DMS 273 (cell line): ENCODE measurements around the gene YPEL2.
"Not testable (repeated sequence)": the region's sequence is repeated elsewhere in the genome, so short reads cannot be mapped to it uniquely, and the experiment has no call there.

ENCODE experiments used
- DNase-seq: peaks from one replicate; lab custom pipeline; 2025; ENCODE audit not compliant: unreplicated experiment; lab: John Stamatoyannopoulos, UW

YPEL2 gene

DNA sequence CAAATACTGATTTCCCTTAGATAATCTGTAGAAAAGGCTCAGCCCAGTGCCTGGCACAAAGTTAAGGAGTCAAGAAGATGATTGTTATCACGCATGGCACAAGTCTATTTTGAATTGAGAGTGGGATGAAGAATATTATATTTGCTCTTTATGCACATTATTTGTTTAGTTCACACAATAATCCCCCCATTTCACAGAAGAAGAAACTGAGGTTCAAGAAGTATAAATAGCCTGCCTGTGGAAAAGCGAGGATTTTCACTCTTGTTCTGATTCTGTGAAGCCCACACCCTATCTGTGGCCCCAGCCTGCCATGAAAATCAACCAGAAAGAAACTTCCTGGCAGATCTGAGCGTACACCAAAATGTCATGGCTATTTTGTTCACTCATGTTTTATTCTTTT is 73.0 kb downstream of the YPEL2 start:
- DNase-seq = no peak

DNA sequence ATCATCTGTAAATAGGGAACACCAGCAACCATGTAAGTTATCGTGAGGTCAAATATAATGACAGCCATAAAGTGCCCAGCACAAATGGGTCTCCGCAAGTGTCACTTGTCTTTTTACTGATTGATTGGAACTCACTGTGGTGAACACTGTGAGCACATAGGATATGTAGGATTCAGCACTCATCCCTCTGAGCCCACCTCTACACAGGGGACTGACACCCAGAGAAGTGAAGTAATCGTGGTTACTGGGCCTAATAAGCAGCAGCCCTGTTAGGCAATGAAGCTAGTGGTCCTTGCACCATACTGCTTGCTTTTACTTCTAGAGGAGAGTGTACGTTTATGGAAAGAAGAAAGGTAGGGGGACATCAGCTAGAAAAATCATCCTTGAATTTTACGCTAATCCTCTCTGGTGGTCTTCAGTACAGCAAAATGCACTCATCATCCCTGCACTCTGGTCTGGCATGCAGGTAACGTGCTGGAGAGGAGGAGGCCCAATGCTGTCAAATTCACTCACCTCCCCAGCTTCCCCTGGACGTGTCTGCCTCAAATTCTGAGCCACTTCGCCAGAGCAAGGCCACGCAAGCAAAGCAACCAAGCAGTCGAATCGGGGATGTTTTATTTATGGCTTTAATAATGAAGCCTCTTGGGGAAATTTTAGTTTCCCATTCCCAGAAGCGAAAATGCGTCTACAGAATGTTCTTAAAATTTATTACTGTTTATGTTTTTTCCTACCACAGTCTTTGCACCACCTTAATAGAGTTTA is 74.7 kb downstream of the YPEL2 start:
- peak; percentile 43 for DNase-seq

DNA sequence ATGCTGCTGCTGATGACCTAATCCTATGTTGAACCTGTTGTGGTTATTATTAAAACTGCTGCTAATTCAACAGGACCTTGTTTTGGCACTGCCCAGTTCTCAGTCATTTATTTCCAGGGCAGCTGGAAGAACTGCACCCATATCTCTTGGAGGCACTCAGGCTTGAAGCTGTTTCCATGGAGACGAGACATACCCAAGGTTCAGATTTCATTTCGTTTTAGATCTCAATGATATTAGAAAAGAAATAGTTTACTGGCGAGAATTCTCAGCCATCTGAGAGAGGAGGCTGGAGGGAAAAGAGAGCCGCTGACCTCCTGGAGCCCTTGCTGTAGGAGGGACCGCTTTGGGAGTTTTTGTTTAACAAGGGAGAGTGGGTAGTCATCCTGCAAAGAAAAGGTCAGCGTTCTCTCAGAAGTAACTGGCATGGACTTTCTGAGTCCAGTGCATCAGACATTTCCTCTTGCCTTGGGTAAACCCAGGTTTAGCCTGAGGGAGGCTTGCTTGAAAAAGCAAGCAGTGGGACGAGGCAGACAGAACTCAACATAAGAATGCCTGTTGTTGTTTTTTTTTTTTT is 75.4 kb downstream of the YPEL2 start:
- DNase-seq = peak; percentile 93

DNA sequence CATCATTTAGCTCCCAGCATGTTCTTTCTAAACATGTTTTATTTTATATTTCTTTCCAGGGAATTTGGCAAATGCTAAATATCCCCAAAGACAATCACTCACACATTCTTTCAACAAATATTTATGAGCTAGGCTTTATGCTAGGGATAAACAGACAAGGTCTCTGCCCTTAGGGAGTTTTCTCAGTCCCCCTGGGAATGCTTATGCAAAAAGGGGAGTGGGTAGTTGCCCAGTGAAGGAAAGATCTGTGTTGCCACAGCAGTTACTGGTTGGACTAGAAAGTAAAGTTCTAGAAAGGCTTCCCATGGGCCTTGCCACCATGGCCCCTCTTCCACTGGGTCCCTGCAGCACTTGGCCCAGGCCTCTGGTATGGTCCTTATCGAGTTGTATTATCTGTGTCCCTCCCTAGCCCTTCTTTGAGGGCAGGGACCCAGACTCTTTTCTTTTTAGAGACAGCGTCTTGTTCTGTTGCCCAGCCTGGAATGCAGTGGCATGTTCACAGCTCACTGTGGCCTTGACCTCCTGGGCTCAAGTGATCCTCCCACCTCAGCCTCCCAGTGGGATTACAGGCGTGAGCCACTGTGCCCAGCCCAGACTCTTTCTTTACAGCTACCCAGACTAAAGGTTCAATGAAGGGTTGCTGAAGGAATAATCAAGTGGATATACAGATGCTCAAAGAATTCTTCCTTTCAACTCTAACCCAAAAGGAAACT is 78.0 kb downstream of the YPEL2 start:
- DNase-seq = no peak

DNA sequence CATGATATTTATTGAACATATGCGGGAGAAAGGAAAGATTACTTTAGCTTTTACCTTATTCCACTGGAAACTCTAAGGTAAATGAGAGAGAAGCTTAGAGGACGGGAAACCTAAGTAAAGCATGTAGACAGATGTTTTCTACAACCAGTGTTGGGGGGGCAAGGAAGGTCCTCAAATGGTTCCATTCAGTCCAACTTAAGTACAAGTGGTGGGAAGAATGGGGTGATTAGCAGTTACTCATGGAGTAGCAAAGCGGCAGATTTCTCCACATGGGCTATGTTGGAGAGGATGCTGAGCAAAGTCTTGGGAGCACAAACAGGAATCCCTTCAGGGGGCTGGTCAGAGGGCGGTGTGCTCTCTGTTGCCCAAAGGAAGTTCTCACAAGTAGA is 78.6 kb downstream of the YPEL2 start:
- DNase-seq = no peak

DNA sequence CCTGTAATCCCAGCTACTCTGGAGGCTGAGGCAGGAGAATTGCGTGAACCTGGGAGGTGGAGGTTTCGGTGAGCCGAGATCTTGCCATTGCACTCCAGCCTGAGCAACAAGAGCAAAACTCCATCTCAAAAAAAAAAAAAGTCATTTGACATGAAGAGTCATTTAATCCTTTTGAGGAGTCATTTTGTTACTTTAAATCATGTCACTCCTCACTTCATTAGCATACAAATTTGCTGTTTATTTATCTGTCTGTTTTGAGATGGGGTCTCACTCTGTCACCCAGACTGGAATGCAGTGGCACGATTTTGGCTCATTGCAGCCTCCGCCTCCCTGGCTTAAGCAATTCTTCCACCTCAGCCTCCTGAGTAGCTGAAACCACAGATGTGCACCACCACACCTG is 81.0 kb downstream of the YPEL2 start:
- not testable (repeated sequence) for DNase-seq

DNA sequence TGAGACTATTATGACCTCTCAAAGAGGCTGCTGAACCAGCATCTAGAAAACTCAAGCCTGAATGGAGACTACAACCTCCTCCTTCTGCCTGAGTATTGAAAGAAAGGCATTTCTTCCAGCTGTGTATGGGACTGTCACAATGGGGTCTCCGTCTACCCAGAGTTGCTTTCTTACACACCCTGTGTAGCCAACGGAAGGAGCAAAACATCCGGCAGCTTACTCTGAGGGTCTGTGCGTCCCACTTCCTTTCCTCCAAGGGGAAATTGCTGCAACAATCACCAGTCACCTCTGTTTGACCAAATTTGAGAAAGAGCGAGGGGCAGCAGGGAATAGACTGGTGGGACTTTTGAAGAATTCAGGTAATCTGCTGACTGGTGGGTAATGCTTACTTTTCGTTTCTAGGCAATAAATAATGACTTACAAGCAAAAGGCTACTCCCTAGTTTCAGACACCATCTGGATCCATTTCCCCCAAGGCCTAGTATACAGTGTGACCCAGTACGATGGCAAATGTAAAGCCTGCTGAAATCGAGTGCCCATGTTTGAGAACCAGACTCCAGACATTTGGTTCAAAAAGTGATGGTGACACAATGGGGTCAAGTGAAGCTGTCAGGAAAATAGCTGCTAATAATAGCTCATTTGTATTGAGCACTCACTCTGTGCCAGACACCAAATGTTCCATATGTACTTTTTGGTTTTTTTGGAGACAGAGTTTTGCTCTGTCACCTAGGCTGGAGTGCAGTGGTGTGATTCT is 81.7 kb downstream of the YPEL2 start:
- DNase-seq = peak; percentile 37

DNA sequence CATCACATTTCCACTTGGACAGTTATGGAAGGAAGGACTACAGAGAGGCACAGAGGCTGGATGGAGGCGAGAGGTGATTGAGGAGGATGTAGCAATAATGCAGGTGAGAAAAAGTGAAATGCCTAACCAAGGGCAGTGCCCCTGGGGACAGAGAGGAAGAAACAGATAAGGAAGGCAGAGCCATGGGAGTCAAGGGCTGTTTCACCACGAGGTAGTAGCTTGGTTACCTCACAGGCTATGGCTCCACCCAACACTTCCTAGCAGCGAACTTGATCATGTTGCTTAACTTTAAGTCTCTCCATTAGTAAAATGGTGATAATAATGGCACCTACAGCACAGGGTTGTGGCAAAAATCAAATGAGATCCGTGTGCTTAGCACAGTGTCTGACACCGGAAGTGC is 83.9 kb downstream of the YPEL2 start:
- no peak for DNase-seq

DNA sequence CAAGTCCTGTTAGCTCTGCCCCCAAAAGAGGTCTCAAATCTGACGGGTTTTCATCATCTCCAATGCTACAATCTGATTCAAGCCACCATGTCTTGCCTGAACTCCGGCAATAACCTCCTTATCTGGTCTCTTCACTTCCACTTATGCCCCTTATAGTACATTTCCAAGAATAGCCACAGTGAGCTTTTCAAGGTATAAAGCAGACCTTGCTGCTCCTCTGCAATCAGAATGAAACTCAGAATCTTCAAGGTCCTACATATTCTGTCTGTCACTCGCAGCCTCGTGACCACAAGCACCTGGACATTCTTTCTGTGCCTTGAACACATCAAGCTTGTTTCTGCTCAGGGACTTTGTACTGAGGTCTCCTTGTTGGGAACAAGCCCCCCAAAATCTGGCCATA is 84.7 kb downstream of the YPEL2 start:
- DNase-seq = no peak

DNA sequence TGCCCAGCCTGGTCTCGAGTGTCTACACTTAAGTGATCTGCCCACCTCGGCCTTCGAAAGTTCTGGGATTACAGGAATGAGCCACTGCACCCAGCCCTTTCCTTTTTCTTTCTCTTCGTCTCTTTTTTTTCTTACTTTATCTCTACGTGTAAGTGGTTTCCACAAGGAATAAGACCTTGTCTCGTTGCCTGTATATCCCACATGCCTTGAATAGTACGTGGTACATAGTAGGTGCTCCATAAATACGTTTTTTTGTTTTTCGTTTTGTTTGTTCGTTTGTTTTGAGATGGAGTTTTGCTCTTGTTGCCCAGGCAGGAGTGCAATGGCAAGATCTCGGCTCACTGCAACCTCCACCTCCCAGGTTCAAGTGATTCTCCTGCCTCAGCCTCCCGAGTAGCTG is 86.0 kb downstream of the YPEL2 start:
- DNase-seq = no peak

DNA sequence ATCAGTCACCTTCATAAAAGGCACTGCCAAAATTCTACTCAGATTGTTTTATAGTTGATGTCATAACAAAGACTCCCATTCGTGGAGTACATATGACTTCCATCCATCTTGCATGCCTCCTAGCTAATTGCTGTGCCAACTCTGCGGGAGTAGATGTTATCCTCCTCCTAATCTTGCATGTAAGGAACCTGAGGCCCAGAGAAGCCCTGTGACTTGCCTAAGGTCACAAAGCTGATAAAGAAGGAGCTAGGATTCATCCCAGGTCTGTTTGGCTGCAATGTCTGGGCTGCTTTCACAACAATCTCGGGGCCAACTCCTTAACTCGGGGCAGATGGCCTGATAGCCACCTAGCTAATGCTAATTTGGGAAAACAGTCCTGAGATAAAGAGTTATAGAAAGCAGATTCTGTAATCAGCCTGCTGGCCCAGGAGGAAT is 87.3 kb downstream of the YPEL2 start:
- DNase-seq = peak; percentile 59

DNA sequence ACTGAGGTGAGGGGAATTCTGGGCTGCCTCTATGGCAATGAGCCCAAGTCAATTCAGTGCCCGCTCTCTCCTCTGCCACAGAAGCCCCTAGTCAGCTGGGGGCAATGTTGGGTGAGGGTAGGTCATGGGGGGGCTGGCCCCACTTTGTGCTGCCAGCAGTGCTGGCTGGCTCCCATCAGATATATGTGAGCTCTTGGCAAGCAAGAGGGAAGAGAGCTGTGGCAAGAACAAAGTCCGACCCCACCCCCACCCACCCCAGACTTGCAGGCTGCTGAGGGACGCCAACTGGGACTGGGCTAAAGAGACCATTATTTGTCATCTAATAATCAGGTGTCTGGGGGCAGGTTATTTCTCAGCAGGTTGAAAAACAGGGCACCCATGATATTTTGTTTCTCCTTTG is 89.4 kb downstream of the YPEL2 start:
- DNase-seq = no peak

DNA sequence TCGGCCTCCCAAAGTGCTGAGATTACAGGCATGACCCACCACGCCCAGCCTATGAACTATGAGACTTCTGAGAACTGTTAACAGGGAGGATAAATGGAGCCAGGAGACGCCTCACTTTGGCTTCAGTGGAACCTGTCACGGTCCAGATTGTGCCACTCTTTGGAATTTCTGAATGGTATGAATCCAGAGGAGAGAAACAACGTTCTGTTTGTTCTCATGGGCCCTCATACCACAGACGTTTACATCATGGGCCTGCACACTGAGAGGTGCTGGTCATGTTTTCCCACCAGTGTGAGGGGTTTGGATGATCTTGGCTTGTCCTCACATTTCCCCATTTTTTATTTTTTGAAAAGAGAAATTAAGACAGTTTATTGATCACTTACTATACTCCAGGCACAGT is 90.3 kb downstream of the YPEL2 start:
- no peak for DNase-seq

DNA sequence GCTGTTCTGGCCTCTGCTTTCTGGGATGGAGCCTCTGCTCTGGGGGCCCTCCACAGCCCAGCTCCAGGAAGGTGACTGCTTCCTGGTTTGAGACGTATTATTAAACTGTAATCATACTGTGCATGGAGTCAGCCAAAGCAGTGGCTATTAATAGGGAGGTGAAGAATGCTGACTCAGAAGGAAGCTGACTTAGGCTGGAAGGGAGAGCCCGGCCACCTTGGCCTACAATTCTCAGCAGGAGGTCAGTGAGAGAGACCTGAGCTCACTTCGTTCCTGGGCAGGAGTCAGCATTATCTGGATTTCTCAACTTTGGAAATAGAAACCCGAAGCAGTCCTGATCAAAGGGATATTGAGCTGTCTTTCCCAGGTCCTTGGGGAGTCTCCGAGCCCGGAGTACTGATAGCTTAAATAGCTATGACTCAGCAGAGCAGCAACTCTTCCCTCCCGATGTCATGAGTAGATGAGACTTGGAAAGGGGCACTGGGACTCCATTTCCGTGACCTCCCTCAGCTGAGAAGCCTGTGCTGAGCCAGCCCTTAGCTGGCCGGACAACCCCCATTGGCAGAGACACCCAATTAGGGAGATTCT is 91.8 kb downstream of the YPEL2 start:
- DNase-seq = peak; percentile 58

DNA sequence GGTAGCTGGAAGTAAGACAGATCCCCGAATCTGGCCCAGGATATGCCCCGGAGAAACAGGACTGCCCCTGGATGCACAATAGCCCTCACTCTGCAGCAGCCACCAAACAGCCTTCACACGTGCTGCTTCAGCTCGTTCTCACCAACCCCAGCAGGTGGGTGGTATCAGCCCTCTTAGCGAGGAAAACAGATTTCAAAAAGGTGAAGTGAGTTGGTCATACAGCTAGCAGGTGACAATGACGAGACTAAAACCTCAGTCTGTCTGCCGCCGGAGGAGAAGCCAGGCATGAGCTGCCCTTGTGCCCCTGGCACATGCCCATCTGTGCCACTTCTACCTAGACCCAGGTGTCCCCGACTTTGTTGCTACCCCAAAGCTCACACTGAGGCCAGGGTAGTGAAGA is 92.4 kb downstream of the YPEL2 start:
- no peak for DNase-seq

DNA sequence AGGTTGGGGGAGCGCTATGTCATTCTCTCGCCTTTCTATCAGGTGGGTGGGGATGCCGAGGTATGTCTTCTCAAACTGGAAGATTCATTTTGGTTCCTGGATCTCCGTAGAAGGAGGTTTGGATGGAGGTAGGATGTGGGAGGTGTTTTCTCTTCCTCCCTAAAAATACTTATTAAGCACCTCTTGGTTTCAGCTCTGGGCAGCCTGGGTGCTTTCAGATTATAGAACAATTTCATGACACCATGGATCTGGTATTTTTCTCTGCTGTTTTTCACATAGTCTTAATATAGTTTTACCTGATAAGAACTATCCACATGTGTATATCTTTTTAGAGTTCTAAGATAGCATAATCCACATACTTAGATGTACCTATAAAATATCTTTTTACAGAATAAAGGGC is 92.9 kb downstream of the YPEL2 start:
- DNase-seq = no peak

DNA sequence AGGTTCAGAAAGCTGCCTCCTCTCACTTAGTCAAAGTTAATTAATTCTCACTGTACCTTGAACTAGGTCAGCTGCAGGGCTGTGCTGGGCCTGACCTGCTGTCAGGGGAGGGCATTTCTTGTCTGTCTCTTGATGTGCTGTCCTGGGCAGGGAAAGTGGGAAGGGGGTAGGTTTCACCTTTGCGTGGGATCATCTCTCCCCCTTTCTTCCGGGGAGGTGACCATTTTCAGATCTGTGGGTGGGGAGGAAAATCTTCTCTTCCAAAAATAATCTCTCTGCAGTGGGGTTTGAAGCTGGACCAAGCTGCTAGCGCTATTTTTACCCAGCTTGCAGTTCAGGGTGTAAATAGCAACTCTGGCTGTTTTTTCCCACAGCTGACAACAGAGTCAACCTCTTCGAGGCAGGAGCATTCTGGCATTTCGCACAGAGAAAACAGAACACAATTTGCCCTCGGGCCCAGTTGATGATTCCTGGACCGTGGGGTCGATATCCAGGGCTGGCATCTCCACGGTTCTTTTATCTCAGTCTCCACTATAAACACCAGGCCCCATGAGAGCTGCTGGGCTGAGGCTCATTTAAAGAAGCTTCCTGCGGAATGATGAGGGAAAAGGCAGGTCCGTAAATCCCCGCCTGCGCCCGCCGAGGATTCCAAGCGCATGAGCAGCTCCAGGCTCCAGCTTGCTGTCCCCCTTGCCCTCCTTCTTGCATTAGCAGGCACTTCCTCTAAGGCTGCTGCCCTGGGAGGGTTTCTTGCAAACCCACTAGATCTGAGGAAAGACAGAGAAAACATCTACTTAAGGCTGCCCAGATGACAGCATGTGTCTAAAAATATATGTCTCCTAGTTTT is 93.9 kb downstream of the YPEL2 start:
- no peak for DNase-seq

DNA sequence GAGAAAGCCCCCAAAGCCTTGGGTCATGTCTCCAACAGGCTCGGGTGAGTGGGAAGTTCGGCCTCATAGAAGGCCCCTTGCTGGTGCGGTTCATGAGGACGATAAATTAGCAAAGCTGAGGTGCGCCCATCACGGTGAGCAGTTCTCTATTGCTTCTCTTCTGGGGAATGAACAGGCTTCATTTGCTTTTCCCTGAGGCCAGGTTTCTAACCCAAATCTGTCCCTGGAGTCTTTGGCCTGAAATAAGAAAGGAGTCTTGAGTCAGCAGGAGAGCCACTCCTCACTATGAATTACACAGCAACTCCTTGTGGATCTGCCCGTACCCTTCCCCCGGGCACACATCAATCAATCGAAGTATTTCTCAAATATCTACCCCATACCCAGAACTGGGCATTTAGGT is 94.6 kb downstream of the YPEL2 start:
- no peak for DNase-seq

DNA sequence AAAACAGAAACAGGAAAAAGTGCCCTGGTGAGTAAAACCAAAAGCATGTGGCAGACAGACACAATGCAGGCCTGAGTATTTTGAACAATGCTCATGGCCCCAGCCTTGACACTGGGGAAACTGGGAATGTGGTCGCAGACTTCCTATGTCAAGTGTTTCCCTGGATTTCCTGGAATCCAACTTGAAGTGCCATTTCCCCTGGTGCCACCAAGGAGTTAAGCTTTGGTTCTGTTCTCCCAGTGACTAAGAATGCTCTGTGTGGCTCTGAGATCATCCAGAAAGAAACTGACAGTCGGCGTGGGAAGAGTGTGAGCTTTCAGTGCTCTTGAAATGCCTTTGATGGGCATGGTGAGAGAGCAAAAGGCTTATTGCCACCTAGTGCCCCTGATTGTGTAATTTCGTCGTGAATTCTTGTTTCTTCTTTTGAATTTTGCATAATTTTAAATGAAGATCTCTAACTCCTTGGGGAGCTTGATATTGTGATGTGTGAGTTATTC is 96.0 kb downstream of the YPEL2 start:
- DNase-seq = peak; percentile 21

DNA sequence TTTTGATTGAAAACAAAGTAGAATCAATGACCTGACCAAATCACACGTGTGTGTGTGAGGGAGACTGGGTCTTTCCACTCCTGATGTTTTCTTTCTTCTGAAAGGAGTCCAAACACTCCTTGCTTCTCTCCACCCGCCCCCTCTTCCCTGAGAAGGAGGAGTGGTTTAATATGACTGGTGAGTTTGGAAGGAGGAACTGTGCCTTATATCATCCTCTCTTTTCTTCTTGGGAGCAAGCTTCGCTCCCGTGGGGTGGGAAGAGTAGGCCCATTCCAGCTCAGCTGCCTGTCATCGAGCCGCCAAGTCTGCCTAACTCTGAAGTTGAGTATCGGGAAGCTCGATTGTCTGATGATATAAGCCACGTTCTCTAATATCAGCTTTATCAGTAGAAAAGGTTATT is 96.5 kb downstream of the YPEL2 start:
- DNase-seq = no peak
